ENCODE data around the gene FTO.

FTO gene

GRCh38 chr16:54144572-54144947 is 440.6 kb downstream of the FTO start:
- DNase-seq (ENCODE audit: low read depth in 1 of 2, low spot score in 1 of 2), result no peak

- no peak for DNase-seq (ENCODE audit: low read depth in 1 of 2, low spot score in 1 of 2)
Measured at GRCh38 chr16:54145881-54146280, 441.9 kb downstream of the FTO start.

- no peak for DNase-seq (ENCODE audit: low read depth in 1 of 2, low spot score in 1 of 2)
Measured at GRCh38 chr16:54148974-54149373, 445.0 kb downstream of the FTO start.

DNA sequence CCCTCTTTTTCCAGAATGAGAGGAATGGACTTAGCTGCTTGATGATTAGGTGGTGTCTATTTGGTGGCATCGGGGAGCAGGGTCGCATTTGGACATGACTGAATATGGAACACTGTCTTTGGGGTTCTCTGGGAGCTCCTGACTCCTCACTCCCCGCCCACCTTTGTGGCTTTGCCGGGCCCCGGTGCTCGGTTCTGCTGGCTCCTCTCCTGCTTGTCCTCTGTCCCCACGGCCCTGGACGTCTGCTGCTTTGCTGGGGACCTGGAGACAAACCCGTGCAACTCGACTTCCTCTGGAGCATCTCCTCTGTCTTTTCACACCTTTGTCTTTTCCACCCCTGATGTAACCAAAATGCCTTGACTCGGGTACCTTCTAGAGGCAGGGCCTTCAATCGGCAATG is 446.9 kb downstream of the FTO start:
- DNase-seq (ENCODE audit: low read depth in 1 of 2, low spot score in 1 of 2), result no peak

- no peak for DNase-seq (ENCODE audit: low read depth in 1 of 2, low spot score in 1 of 2)
Measured at GRCh38 chr16:54152362-54153239, 448.6 kb downstream of the FTO start.

GRCh38 chr16:54153240-54153934 is 449.4 kb downstream of the FTO start:
- no peak for DNase-seq (ENCODE audit: low read depth in 1 of 2, low spot score in 1 of 2)

DNA sequence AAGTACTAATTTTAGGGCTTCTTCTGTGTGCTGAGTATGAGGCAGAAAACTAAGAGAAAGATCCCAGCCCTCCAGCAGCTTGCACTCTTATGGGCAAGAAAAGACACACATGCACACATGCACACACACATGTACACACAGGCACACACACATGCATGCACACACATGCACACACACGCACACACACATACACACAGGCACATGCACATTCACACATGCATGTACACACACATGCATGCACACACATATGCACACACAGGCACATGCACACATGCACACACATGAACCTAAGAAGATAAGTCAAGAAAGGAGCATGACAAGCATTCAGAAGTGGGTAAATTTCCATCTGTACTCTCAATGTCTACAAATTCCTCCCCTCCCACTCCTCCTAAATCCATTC is 452.4 kb downstream of the FTO start:
- DNase-seq (ENCODE audit: low read depth in 1 of 2, low spot score in 1 of 2), result no peak

- DNase-seq (ENCODE audit: low read depth in 1 of 2, low spot score in 1 of 2), result no peak
Measured at GRCh38 chr16:54158986-54159385, 455.0 kb downstream of the FTO start.

DNA sequence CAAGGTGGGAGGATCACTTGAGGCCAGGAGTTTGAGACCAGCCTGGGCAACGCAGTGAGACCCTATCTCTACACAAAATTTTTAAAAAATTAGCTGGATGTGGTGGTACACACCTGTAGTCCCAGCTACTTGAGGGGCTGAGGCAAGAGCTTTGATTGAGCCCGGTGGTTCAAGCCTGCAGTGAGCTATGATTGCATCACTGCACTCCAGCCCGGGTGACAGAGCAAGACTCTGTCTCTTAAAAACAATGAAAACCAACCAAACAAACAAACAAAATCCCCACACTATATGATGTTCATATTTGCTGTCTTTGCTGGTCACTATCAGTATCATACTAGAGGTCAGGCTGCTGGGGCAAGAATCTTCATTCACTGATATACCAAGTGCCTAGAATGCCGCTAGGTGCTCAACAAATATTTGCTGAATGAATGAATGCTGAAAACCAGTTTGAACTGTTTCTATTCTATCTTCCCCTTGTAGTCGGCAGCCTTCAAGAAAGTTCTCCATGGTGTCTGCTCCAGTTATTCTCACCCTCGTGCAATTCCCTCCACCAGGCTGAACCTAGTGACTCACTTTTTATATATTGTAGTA is 455.6 kb downstream of the FTO start:
- no peak for DNase-seq (ENCODE audit: low read depth in 1 of 2, low spot score in 1 of 2)

DNA sequence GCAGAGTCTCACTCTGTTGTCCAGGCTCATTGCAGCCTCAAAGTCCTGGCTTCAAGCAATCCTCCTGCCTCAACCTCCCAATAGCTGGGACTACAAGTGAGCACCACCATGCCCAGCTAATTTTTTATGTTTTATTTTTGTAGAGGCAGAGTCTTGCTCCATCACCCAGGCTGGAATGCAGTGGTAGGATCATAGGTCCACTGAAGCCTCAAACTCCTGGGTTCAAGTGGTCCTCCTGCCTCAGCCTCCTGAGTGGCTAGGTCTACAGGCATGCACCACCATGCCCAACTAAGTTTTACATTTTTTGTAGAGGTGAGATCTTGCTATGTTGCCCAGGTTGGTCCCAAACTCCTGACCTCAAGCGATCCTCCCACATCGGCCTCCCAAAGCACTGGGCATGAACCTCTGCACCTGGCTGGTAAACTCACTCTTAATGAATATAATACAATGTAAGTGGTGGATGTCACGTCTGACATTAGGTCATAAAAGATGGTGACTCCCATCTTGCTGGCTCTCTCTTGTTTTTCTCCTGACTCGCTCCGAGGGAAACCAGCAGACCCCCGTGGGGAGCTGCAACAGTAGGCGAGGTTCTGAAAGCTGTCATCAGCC is 456.4 kb downstream of the FTO start:
- no peak for DNase-seq (ENCODE audit: low read depth in 1 of 2, low spot score in 1 of 2)

DNA sequence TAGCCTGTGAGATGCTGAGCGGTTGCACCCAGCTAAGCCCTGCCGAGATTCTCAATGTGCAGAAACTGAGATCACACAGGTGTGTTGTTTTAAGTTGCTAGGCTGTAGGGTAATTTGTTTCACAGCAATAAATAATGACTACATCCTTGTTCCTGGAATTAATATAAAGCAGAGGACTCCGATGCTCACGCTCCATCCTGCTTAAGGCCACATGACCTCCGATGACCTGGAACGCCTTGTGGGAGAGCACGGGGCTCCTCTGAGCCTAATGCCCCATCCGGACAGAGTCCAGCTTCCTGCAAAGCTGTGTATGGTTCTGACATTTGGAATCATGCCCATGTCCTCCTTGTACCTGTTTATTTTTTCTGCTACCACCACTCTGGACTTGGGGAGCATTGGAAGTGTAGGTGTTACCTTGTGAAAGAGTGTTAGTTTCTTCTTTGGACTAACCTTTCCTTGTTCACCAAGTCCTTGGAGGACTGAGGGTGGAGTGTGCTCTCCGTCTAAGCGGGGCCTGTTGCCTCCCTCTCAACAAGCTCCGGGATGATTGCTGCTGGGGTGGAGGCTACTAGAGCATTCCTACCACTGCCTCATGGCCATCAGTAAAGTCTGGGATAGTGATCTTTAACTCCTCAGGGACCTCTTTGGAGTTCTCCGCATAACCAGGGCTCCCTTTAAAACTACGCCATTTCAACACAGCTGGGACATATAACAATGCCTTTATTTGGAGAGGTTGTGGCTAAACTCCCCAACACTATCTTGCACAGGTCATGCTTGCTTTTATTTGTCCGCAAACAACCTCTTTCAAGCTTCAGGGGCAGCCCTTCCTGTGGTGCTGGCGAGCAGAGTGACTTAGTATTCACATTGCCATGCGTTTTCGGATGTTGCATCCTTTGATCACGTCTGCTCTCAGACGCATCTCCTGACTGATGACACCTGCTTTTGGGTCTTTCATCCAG is 457.3 kb downstream of the FTO start:
- DNase-seq (ENCODE audit: low read depth in 1 of 2, low spot score in 1 of 2), result no peak

DNA sequence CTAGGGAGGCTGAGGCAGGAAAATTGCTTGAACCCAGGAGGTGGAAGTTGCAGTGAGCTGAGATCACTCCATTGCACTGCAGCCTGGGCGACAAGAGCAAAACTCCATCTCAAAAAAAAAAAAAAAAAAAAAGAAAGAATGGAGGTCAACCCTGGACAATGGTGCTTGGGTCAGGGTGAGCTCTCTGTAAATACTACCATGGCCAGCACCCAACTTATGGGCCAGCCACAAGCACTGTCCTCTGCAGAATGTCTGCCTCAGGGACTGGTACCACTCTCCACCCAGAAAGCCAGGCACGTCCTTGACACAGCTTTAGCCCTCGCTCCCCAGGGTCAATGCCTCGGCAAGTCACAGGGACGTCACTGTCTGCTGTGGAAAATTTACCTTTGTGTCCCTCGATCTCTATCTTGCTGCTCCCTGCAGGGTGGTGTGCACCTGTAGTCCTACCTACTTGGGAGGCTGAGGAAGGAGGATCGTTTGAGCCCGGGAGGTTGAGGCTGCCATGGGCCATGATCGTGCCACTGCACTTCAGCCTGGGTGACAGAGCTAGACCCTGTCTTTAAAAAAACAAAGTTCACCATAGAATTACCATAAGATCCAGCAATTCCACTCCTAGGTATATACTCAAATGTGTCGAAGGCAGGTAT is 459.4 kb downstream of the FTO start:
- no peak for DNase-seq (ENCODE audit: low read depth in 1 of 2, low spot score in 1 of 2)

DNA sequence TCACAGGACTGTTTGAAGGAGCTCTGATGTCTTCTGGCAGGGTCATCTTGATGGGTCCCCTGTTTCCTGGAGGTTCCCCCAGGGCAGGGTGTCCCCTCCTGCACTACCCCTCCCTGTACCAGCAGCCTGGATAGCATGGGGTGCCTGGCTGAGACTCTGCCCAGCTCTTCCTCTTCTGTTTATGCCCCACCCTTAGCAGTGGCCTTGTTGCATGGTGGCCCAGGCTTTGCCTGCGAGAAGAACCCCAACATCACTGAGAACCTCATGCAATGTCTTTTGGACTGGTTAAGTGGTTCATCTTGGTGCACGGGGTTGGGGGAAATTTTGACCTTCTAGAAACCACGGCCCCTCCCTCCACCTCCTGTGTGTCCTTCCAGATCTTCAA is 460.8 kb downstream of the FTO start:
- DNase-seq (ENCODE audit: low read depth in 1 of 2, low spot score in 1 of 2), result no peak

DNA sequence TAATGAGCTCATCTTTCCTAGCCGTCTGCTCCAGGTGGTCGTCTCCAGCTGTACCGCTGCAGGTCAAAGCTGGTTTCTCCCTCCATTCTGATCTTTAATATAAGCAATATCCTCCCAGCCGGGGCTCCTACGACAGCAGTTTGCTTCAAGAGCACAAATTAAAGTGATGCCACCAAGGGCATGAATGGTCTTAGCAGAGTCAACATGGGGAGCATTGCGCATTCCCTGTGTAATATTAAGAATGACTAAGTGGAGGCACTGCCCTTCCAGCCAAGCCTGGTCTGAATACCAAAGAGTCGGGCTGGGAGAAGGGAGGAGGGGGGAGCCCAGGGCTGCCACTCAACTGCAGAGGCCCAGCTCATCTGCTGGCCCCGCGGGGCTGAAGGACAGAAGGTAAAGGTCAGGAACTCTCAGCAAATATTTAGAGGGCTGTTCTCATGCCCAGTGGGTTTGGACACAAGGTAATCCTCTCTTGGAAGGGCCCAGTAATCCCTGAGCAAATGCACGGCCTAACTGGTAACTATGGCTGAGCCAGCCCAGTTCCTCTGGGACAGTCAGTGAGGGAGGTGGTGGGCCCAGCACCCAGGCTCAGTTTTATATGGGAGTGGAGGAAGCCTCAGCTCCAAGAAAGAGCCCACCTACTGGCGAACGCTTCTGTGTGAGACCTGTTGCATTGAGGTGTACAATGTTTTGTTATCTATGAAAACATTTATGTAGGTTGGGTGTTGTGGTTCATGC is 461.4 kb downstream of the FTO start:
- DNase-seq (ENCODE audit: low read depth in 1 of 2, low spot score in 1 of 2), result no peak

- DNase-seq (ENCODE audit: low read depth in 1 of 2, low spot score in 1 of 2), result no peak
Measured at GRCh38 chr16:54165912-54166865, 462.2 kb downstream of the FTO start.

DNA sequence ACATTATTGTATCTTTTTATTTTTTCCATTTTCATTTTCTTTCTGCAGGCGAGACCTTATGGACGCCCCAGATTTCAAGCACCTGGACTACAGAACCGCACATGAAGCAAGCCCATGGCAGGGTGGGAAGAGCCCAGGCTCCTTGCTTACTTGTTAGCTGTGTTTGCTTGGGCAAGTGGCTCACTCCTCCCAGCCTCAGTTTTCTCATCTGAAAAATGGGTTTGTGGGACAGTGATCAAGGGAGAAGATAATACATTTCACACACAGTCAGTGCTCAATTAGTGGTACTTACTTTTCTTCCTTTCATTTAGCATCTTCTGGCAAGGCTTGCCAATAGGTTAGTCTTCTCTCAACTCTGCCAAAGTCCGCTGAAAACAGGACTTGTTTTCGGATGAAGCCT is 465.2 kb downstream of the FTO start:
- no peak for DNase-seq (ENCODE audit: low read depth in 1 of 2, low spot score in 1 of 2)

DNA sequence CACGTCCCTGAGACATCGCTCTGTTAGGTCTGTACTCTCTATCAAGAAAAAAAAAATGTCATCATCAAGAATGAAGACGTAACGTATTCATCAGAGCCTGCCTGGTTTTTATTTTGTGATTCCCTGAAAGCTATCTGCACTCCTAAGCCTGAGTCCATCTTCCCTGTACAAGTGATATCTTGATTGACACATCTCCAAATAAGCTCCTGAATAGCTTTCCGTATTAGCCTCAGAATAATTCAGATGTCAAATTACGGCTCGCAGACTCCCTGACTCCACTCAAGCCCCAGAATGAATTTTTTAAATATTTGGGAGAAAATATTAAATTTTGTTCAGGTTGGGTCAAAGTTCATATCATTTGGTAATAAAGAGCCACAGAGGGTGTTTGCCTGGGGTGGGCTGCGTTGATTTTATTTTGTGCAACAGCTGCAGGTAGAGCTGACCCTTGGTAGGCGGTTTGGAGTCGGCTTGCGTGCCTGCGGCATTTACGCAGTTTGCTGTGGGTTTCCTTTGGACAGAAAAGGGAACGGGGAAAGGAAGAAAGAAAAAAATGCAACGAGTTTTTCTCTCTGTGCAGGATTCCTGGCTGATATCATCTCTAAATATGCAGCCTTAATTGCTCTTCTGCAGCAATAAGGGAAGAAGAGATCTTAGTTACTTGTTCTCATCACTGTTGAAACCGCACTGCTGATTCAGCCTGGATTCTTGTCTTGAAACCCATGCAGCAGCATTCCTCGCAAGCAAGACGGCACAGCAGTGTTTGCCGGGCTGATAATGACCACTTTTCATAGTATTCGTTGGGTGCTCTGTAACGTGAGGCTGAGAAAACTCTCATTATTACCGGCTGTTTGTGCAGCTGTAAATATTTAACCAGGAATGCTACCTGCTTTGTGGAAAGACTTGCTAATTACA is 467.9 kb downstream of the FTO start:
- no peak for DNase-seq (ENCODE audit: low read depth in 1 of 2, low spot score in 1 of 2)
